ENCODE results near the gene TMED7. TPM values are rescaled to one million over a fixed set of nuclear protein-coding genes. Genes with fewer than 3 reads are reported as not detected.

Gene TMED7
- total RNA-seq, 1 donor from 2014 or later, result 48.4 TPM

DNA sequence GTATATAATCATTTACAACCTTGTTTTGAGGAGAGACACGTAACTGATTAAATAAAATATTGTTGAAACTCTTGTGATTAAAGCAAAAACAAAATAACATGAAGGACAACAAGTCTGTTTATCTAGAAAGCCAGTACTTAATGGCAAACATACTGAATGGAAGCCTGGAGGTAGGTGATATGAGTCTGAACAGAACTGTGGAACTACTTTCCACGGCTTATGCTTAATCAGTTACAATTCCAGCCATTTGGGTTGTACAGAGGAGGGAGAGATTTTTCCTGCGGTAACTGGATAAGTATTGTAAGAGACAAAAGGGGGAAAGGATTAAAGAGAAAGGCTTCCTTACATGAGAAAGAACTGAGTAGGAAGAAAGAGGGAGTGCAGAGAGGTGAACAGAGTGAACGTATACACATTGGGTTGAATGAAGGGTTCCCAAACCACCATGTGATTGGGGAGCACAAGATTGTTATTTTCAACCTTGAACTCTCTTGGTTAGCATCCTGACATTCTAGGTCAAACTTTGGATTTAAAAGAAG is 4.4 kb downstream of the TMED7 start:
- Histone ChIP-seq H3K27me3 (no peaks in the 10 kb centered on the region), H3K36me3 (peaks cover 0 to 31% of the 10 kb centered on the region in 2 donors), H3K27ac (no peak overlapping the region), H3K9me3 (no peaks in the 10 kb centered on the region), H3K4me3 (no peak overlapping the region), H3K4me1 (peaks cover 39% of the 10 kb centered on the region)
- no peak for DNase-seq (ENCODE audit: extremely low spot score in 2 of 2)
- intact Hi-C loops (cut with DNase I), result no loop called here
- TF ChIP-seq POLR2A (IDR thresholded peaks at IDR 0.05) (no peak), POLR2AphosphoS5 (IDR thresholded peaks at IDR 0.05; ENCODE audit: insufficient read depth in 1 of 2, low read depth in 1 of 2) (no peak), CTCF (IDR thresholded peaks at IDR 0.05) (no peak)

- peaks cover 0 to 38% of the 10 kb centered on the region in 2 donors for H3K36me3 ChIP-seq
- no peak overlapping the region for H3K4me3 ChIP-seq
- intact Hi-C loops (cut with DNase I), result no loop called here
- TF ChIP-seq POLR2AphosphoS5 (IDR thresholded peaks at IDR 0.05; ENCODE audit: insufficient read depth in 1 of 2, low read depth in 1 of 2) (no peak), CTCF (IDR thresholded peaks at IDR 0.05) (no peak), POLR2A (IDR thresholded peaks at IDR 0.05) (no peak)
- no peaks in the 10 kb centered on the region for H3K9me3 ChIP-seq
- no peaks in the 10 kb centered on the region for H3K27me3 ChIP-seq
- no peak overlapping the region for H3K27ac ChIP-seq
- no peak for DNase-seq (ENCODE audit: extremely low spot score in 2 of 2)
- H3K4me1 ChIP-seq, result peaks cover 6% of the 10 kb centered on the region
Observed at GRCh38 chr5:115616892-115617291, 8.9 kb downstream of the TMED7 start.

DNA sequence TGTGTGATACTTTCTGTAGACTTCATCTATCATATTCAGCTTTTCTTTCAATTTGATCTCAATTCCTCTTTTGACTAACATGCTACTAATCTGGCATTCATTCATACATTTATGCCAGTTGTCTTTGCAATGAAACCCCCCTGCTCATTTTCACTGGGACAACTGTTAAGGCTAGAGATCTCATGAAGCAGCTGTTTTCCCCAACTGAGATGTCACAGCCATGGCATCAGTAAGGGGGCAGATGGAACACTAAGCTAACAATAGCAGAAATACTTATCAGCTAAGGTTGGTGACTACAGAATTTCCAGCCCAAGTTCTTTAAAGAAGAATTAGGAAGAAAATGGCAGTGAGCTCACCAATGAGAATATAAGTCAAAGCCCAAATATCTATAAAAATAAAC is 9.4 kb downstream of the TMED7 start:
- no peak for TF ChIP-seq POLR2AphosphoS5 (IDR thresholded peaks at IDR 0.05; ENCODE audit: insufficient read depth in 1 of 2, low read depth in 1 of 2)
- TF ChIP-seq CTCF (IDR thresholded peaks at IDR 0.05), result no peak
- no peak for TF ChIP-seq POLR2A (IDR thresholded peaks at IDR 0.05)
- DNase-seq (ENCODE audit: extremely low spot score in 2 of 2), result no peak
- Histone ChIP-seq H3K9me3 (no peaks in the 10 kb centered on the region), H3K27ac (no peak overlapping the region), H3K4me1 (peaks cover 2% of the 10 kb centered on the region), H3K36me3 (peaks cover 0 to 38% of the 10 kb centered on the region in 2 donors), H3K27me3 (no peaks in the 10 kb centered on the region), H3K4me3 (no peak overlapping the region)
- intact Hi-C loops (cut with DNase I), result no loop called here

GRCh38 chr5:115611873-115612272 is 14.0 kb downstream of the TMED7 start:
- no peak for DNase-seq (ENCODE audit: extremely low spot score in 2 of 2)

More at GRCh38 chr5:115611873-115612272, 14.0 kb downstream of the TMED7 start:
- Histone ChIP-seq H3K9me3 (no peaks in the 10 kb centered on the region), H3K36me3 (peaks cover 0 to 7% of the 10 kb centered on the region in 2 donors), H3K27ac (no peak overlapping the region), H3K27me3 (no peaks in the 10 kb centered on the region), H3K4me3 (no peak overlapping the region), H3K4me1 (no peaks in the 10 kb centered on the region)
- no peak for TF ChIP-seq POLR2AphosphoS5 (IDR thresholded peaks at IDR 0.05; ENCODE audit: insufficient read depth in 1 of 2, low read depth in 1 of 2)
- TF ChIP-seq POLR2A (IDR thresholded peaks at IDR 0.05), result no peak
- TF ChIP-seq CTCF (IDR thresholded peaks at IDR 0.05), result no peak
- intact Hi-C loops (cut with DNase I), result no loop called here

Measured in vagina (tissue), 2 donors.